Activated naive CD8-positive, alpha-beta T cell treated with anti-CD3 and anti-CD28 coated beads, Interleukin-2, amount 50 U/mL, for 16 hours (primary cell): ENCODE data around the gene FGR.
"Not testable (repeated sequence)": the region's sequence is repeated elsewhere in the genome, so short reads cannot be mapped to it uniquely, and the experiment has no call there.

ENCODE experiments used
- DNase-seq: peaks from one replicate; pipeline ENCODE4 v3.0.0-alpha.2; 2020; ENCODE audit warnings: low read depth, low spot score

Gene FGR

DNA sequence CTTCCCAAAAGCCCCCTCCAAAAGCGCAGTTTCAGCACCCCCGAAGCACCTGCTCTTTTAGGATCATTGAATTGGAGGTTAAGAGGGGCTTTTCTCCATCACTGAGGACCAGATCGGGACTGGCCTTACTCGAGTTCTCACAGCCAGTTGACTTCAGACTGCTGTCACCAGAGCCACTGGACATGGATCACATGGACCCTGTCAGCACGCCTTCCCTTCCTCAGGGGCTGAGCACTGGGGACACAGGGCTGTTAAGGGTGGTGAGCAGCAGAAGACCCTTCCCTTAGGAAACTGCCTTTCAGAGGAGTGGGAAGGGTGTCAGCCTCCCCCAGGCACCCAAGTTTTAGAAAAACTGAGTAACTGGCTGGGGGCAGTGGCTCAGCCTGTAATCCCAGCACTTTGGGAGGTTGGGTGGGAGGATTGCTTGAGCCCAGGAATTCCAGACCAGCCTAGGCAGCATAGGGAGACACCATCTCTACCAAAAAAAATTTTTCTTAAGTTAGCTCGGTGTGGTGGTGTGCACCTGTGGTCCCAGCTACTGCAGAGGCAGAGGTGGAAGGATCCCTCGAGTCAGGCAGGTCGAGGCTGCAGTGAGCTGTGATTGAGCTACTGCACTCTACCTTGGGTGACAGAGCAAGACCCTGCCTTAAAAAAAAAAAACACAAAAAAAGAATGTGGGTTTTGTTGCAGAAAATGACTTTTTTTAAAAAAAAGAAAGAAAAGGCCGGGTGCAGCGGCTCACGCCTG lies 584 bp upstream of the FGR start:
- no peak for DNase-seq

DNA sequence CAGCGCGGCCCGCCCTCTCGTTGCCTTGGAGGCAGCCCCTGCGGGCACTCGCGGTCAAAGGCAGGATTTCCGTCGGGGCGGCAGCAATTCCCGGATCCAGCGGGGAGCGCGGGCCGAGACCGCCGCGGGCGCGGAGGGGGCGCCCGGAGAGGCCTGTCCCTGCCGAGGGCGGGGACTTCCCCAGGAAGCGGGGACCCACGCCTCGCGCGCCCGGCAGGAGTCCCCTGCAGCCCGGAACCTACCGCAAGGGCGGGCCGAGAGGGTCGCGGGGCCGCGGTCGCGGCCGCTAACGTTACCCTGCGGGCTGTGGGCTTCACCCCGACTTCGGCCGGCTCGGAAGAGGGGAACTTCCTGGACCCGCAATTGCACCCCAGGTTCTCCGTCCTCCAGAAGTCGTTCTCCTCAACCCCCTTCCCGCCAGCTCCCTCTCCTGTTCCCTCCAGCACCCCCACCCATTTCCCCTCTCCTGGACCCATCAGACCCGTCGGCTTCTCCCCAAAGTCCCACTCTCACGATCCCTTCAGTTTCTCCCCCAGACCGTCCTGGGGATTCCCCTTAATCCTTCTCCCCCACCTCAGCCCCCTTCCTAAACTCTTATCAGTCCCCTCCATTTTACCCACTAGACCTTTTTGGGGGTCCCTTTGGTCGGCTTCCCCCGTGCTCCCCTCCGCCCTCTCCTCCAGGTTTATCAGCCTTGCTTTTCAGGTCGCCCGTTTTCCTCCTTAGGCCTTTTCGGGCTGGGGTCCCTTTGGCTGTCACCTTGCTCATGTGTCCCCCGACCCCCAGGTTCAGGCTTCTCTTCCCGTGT lies 604 bp downstream of the FGR start:
- no peak for DNase-seq

DNA sequence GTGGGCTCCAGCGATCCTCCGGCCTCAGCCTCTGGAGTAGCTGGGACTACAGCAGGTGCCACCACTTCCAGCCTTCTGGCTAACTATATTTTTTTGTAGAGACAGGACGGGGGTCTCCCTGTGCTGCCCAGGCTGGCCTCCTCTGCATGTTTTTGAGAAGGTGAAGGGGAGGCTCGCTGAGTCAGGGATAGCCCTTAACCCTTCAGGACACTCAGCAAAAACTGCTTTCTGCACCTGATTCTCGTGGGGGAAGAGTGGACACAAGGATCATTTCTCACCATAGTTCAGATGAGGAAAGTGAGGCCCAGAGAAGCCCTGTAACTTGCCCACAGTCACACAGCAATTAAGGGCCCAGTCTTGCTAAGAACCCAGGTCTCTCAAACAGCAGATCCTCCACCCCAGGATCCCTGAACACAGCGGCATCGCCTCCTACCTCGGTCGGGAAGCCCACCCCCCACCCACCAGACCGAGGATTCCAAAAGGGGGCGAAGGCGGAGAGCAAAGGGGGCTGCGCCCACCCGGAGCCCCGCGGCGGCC lies 1.3 kb downstream of the FGR start:
- no peak for DNase-seq

DNA sequence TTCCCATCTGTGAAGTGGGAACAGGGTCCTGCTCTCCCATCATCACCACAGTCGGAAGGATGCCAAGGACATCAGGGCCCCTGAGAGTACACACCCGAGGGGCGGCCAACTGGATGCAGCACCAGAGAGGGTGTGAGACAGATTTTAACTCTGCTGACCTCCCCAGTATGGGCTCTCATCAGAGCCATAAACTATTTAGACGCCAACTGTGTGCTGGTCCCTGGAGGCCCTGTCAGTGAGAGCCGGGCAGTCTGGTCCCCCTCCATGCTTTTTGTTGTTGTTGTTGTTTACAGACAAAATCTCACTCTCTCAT lies 1.7 kb downstream of the FGR start:
- DNase-seq: no peak

DNA sequence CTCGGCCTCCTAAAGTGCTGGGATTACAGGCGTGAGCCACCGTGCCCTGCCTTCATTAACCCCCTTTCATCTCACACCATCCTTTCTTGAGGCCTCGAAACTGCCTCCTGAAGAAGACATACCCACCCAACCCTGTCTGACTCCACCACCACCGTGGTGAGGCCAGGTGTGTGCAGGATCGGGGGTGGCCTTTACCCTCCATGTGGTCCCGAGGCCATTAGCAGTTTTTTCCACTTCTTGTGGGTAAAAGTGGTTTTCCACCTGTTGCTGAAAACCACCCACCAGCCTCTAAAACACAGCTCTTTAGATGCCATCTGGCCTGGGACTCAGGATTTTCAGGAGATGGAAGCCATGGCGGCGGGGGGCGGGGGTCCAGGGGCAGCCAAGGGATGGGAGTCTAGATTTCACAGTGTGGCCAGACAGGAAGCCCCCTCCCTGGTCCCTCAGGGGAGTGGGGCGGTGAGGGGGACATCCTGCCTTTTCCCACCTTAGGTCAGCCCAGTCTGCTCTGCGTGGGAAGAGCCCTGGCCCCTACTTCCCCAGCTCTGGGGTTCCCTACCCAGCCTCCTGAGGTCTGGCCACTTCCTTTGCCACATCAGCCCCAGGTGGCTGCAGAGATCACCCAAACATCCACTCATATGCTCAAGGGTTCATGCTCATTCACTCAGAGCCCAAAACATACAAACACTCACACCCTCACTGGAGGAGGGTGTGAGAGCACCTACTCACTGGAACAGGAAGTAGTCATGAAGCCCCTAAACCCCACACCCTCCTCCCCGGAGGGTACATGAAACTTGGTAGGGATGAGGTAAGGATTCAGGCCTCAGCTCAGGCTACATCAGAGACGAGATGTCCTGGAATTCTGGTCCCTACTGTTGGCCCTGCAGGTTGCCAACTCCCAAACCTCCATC lies 2.3 kb downstream of the FGR start:
- DNase-seq: peak; percentile 44

DNA sequence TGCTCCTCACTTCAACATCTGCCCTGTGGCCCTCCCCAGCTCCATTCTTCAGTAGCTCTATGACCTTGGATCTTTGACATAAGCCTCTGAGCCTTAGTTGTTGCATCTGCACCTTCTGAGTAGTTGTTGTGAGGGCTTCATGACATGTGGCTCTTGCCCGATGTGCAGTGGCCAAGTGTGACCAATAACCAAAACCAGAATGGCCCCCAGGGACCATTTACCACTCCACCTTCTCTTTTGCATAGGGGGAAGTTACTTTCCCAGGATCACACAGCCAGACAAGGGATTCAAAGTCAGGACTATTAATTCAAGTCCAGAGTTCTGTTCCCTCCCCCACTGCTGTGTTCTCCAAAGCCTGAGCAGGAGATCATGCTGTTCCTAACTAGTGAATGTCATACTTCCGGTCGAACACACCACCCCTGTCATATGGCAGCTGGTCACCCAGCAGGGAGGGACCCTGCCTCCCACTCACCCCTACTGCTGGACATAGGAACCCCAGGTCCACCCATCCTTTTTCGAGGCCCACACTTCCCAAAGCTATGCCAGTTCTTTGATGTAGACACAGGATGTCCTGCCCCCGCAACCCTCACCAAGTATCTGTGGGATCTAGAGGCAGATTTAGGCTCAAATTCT lies 4.0 kb downstream of the FGR start:
- DNase-seq: no peak

DNA sequence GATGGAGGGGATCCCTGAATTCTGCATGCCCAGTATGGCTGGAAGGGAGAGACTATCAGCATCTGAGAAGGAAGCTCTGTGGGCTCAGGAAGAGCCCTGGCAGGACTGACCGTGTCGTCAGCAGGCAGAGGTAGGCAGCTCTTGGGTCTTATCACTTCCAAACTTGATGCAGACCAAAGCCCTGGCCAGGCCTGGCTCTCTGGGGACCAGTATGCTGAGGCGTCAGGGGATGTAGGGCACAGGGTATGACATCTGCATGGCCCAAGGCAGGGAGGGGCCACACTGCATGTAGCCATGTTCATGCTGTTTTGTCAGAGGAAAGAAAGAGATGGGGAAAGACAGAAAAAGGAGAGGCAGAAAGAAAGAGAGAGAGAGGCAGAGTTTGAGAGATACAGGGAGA lies 6.3 kb downstream of the FGR start:
- DNase-seq: no peak

DNA sequence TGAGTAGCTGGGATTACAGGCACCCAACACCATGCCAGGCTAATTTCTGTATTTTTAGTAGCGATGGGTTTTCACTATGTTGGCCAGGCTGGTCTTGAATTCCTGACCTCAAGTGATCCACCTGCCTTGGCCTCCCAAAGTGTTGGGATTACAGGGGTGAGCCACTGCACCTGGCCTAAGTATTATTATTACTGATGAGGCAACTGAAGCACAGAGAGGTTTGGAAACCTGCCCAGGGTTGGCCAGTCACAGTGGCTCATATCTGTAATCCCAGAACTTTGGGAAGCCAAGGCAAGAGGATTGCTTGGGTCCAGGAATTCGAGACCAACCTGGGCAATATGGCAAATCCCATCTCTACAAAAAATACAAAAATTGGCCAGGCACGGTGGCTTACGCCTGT lies 7.3 kb downstream of the FGR start:
- DNase-seq: not testable (repeated sequence)

DNA sequence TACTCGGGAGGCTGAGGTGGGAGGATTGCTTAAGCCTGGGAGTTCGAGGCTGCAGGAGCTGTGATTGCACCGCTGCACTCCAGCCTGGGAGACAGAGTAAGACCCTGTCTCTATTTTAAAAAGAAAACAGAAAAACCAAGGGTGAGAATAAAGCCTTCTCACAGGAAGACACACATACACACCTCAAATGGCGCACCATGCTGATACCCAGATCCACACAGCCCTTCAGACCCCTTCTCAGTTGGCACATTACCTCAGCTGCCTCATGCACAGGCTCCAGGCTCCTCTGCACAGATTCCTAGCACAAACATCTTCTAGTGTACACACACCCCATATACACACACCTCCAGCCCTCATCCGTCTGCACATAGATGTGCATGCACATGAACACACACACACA lies 7.9 kb downstream of the FGR start:
- DNase-seq: no peak

DNA sequence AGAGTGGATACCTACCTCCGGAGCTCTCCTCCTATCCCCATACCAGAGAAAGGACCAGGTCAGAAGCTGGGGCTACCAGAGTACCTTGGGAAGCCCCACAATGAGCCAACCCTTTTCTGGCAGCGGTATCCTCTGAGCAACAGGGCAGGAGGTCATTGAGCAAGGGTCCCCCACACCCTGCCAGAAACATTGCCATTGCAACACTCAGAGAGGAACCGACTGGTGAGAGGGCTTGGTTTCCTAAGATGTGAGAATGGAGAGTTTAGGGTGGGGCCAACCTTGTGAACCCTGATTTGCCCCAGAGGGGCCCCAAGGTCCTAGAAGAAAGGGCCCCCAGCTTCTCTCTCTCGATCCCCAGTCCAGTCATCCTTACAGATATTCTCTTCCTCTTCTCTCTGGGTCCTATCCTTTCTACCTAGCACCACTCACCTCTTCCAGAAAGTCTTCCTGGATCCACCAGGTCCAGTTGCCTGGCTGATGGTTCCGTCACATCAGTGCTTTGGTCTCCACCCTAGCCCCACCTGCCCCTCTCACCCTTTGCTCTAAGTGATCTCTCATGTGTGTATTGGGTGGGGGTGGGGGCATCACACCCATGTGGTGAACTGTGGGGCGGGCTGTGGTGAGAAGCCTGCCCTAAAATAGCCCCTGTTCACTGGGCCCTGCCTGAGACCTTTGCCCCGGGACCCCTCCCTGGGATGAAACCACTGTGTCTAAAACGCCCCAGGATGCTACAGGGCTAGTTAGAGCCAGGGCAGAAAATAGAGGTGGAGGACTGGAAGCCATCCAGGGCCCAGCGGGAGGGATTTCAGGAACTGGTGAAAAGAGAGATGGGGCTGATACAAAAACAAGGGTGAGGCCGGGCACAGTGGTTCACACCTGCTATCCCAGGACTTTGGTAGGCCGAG lies 8.7 kb downstream of the FGR start:
- no peak for DNase-seq

DNA sequence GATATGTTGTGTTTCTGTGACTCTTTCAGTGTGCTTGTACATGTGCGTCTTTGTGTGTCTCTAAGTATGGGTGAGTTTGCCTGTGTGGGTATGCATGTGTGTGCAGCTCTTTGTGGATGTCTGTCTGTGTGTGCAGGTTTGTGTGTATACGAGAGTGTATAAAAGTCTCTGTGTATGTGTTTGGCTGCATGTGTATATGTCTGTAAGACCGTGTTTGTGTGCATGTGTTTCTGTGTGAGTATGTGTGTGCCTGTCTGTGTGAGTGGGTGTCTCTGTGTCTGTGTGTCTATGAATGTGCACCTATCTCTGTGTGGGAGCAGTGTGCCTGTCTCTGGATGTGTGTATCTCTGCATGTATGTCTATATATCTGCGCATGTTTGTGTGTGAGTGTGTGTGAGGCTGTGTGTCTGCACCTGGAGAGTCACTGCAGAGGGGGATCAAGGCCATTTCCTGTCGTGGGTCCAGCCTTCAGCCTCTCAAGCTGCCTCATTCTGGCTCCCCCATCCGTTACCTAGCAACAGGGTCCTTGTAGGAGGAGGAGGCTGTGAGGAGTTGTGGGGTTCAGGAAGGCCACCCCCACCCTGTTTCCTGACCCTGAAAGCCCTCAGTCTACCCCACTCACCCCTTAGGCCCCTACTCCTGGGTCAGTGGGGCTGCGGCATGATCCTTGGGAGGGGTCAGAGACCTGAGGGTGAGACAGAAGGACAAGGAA lies 10.4 kb downstream of the FGR start:
- no peak for DNase-seq

DNA sequence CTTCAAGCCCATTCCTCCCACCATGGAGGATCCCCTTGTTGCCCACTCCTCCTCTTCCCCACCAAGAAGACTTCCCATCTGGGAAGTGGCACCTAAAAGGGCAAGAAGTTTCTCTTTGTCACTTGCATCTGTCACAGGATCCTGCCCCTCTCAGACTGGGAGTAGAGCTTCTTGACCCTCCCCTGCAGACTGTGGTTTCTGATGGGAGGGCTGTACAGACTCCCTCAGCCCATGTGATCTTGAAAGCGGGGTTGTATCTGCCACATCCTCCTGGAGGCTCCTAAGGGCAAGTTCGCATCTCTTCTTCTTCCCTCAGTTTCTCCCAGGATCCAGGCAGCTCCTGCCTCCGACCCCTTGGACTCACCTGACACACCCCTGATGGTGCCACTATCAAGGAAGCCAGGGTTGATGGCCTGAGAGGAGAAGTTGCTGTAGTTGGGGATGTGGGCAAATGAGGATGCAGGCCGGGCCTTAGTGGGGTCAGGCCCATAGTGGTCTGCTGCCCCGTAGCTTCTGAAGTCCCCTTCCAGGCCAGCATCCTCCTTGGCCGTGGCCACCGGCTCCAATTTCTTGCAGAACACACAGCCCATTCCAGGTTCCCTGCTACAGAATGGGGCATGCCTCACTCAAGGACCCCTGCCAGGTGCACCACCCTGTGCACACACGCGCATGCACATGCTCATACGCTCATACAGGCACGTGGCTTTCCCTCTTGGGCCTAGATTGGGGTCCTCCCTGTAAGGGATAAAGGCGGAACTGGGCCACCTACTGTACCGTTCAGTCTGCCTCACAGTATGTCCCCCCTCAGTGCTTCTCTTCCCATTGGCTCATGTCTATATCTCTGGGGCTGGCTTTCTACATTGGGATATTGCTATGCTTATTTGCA lies 11.4 kb downstream of the FGR start:
- no peak for DNase-seq

DNA sequence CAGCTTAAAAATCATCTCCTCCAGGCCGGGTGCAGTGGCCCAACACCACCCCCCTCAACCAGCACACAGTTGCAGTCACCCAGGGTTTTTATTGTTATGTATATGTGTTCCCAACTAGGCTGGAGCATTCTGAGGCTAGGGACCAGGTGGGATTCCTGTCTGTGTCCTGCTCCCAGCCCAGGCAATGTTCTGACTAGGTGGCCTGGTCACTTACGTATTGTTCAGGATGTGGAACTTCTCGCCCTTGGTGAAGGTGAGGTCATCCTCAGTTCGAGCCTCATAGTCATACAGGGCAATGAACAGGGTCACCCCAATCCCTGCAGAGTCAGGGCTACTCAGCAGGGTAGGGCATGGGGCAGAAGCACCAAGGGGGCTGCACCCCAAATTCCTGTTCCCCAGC lies 12.2 kb downstream of the FGR start:
- no peak for DNase-seq

DNA sequence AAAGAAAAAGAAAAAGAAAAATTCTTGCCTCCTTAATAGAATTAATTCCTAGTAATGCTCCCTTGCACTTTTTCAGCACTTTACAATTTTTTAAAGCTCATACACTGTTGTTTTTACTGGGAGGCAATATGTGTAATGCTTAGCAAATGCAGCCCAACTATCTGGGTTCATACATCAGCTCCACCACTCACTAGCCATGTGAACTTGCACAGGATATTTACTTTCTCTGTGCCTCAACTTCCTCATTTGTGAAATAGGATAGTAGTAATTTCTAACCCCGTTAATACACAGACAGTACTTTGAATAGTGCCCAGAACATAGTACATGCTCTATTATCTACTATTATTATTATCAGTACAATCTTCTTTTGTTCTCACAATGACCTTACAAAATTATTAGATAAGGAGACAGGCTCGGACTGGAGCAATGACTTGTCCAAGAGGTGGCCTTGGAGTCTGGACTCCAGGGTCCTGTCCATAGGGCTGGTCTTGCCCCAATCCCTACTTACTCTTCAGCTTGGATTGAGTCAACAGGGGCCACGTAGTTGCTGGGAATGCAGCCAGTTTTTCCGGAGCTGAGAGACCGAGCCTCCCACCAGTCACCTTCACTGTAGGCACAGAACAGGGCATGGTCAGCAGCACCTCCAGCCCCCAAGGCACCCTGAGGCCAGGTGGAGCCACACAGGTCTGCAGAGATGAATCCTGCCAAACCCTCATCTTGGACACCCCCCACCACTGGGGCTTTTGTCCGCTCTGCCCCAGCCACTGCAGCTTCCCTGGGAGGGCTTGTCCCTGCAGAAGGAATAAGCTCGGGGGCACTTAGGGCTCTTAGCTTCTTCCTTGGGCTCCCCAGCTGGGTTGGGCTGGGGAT lies 13.7 kb downstream of the FGR start:
- no peak for DNase-seq

DNA sequence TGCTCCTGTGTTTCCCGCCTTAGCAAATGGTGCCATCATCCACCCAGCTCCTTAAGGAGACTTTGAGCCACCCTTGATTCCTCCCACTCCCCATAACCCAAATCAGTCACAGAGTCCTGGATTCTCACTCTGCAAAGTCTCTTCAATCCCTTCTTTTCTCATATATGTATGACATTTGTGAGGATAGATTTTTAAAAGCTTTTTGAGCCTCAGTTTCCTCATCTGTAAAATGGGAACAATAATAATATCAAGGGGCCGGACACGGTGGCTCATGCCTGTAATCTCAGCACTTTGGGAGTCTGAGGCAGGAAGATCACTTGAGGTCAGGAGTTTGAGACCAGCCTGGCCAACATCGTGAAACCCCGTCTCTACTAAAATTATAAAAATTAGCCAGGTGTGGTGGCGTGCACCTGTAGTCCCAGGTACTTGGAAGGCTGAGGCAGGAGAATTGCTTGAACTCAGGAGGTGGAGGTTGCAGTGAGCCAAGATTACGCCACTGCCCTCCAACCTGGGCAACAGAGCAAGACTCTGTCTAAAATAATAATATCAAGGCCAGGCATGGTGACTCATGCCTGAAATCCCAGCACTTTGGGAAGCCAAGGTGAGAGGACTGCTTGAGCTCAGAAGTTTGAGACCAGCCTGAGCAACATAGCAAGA lies 15.1 kb downstream of the FGR start:
- DNase-seq: not testable (repeated sequence)

DNA sequence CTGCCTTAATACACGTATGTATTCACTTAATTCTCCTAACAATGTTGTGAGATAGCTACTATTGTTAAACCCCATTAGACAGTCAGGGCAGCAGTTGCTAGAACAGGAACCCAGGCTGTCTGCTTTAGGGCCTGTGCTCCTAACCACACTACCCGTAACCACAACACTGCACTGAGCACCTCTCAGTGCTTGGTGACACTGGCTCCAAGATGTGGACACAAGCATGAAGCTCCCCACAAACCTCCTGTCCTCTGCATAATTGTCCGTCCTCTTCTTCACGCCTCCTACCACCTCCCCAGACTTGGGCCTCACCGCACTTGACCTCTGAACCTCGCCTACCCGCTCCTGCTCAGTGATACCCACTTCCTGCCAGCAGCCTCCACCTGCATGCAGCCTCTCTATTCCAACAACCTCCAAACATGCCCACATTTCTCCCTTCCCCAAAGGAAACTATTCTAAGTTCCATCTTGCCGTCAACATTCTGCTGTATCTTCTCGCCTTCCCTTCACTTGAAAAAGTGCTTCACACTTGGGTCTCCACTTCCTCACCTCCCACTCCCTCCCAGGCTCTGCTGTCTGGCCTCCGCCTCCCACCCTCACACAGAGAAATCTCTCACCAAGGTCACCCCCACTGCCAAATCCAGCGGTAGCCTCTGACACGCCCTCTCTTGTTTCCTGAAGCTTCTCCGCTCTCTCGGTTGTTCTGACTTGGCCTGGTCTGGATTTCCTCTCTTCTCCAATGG lies 16.5 kb downstream of the FGR start:
- no peak for DNase-seq

DNA sequence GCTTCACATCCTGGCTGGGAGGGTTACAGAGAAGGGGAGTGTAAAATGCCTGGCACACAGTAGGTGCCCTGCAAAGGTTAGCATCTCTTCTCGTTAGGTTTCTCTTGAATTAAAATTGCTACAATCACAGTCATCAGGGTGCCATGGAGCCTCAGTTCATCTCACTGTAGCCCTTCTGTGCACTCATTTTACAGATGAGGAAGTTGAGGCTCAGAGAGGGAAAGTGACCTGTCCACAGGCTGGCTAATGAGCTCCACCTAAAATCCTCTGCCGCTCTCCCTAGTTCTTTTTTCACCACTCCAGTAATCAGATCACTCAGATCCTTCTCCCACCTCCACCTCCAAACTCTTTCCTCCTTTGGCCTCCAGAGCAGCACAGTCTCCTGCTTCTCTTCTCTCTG lies 17.6 kb downstream of the FGR start:
- no peak for DNase-seq
